Measurements from ENCODE around the gene FBXW10.
"Not testable (repeated sequence)": the region's sequence is repeated elsewhere in the genome, so short reads cannot be mapped to it uniquely, and the experiment has no call there.

FBXW10 gene, protein sequence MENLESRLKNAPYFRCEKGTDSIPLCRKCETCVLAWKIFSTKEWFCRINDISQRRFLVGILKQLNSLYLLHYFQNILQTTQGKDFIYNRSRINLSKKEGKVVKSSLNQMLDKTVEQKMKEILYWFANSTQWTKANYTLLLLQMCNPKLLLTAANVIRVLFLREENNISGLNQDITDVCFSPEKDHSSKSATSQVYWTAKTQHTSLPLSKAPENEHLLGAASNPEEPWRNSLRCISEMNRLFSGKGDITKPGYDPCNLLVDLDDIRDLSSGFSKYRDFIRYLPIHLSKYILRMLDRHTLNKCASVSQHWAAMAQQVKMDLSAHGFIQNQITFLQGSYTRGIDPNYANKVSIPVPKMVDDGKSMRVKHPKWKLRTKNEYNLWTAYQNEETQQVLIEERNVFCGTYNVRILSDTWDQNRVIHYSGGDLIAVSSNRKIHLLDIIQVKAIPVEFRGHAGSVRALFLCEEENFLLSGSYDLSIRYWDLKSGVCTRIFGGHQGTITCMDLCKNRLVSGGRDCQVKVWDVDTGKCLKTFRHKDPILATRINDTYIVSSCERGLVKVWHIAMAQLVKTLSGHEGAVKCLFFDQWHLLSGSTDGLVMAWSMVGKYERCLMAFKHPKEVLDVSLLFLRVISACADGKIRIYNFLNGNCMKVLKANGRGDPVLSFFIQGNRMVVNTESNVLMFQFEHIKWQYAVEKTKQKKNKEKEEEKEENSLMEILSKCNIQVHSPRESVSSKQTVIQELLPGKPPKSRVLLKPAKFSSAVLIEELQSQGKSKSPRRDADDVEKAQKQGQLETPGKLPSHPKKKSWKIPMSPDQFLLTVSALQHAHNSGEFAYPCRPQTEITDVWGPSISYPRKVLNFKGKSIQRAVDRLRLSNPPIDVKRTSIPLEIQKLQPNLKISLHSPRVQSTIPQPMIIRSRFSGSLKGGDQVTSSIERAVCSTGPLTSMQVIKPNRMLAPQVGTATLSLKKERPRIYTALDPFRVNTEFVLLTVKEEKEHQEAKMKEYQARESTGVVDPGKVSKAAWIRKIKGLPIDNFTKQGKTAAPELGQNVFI

GRCh38 chr17:18743699-18744421 is at the start of gene FBXW10:
Gene FBXW10, plus strand, starts transcription at chr17:18744054. Its CDS starts 191 bp downstream, at chr17:18744245.
- in situ Hi-C loops (cut with MboI; ENCODE audit: low sequenced_read_pairs) = not testable (repeated sequence)

DNA sequence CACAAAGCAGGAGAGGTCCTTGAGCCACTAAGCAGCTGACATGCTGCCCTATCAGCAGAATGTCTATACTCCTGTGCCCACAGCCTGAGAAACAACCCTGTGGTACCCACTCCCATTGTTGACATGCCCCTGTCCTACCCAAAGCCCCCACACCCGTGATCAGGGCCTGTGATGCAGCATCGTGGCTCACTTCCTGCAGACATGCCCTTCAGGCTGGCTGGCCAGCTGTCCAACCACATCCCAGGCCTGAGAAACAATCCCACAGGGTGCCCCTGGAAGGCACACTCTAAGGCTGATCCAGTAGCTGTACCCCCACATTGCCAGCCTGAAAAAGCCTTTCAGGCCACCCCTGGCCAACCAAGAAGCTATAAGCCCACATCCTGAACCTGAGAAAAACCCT is 48.7 kb upstream of the FBXW10 start:
- in situ Hi-C loops (cut with MboI; ENCODE audit: low sequenced_read_pairs) = not testable (repeated sequence)

- in situ Hi-C loops (cut with MboI; ENCODE audit: low sequenced_read_pairs) = not testable (repeated sequence)
Measured at GRCh38 chr17:18698473-18699103, 45.3 kb upstream of the FBXW10 start.

GRCh38 chr17:18705955-18706354 is 37.9 kb upstream of the FBXW10 start:
- in situ Hi-C loops (cut with MboI; ENCODE audit: low sequenced_read_pairs) = not testable (repeated sequence)

DNA sequence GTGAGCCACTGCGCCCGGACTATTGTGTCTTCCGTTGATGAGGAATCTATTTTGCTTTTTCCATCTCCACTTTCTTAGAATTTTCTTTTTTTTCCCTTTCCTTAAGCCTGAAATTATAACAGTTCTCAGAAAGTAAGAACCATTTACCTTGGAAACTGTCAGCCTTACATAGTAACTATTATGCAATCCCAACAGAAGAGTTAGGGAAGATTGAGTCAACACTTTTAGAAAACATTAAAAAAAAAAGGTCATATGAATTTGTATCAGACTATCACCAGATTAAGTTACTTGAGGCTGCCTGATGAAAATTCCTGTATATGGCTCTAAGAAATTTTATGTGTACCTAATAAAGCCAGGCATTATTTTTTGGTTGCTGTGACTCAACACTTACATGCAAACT is 35.6 kb upstream of the FBXW10 start:
- in situ Hi-C loops (cut with MboI; ENCODE audit: low sequenced_read_pairs) = not testable (repeated sequence)

- in situ Hi-C loops (cut with MboI; ENCODE audit: low sequenced_read_pairs) = not testable (repeated sequence)
Measured at GRCh38 chr17:18712354-18712999, 31.4 kb upstream of the FBXW10 start.

DNA sequence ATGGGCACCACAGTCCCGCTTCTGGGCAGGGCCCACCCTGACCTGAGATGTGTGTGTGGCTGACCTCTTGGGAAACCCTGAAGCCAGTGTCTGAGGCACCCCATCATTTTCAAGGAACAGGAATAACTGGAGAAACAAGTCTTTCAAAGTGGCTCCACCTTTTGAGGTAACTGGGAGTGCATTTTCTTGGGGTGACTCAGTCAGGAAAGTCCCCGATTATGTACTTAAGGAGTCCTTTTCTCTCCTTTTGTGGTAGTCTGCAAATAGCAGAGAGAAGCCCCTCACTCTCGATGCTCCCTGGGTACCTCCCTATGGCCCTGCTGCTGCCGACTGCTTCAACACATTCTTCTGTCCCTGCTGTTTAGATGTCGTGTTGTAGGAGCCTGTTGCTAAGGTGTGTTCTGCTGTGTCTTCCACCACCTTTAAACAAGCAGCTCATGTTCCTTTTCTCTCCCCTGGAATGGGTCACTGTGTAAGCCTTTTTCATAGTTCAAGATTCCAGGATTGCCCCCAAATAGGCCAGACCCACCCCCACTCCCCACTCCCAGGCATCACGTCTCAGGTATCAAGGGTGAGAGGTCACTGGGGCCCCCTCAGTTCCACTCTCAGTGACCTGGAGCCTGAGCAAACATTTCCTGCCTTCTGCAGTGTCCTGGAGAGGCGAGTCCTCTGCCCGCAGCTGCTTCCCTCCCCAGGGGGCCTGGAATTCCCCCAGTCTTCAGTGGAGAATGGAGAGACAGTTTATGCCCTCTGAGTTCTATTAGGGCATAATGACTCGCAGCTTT is 25.0 kb upstream of the FBXW10 start:
- in situ Hi-C loops (cut with MboI; ENCODE audit: low sequenced_read_pairs) = not testable (repeated sequence)

DNA sequence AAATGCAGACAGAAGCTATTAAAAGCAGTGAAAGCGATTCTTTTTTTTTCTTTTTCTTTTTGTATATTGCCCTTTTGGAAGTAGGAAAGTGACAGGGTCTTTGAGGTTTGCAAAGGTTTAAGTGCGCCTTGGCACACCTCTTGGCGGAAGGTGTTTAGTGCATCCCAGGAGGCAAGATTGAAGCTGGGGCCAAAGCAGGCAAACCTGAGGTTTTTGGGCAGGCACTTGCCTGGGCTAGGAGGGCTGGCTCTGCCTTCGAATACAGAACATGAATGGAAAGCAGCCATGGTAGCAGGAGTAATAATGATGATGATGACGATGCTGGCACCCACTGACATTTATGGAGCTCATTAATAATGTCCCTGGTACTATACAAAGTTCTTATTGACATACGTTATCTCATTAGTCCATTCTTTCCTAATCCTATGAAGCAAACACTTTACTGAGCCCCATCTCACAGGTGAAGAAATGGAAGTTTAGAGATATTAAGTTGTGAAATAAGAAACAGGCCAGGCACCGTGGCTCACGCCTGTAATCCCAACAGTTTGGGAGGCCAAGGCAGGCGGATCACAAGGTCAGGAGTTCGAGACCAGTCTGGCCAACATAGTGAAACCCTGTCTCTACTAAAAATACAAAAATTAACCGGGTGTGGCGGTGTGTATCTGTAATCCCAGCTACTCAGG is 24.3 kb upstream of the FBXW10 start:
- in situ Hi-C loops (cut with MboI; ENCODE audit: low sequenced_read_pairs) = not testable (repeated sequence)

- in situ Hi-C loops (cut with MboI; ENCODE audit: low sequenced_read_pairs) = not testable (repeated sequence)
Measured at GRCh38 chr17:18721775-18722547, 21.9 kb upstream of the FBXW10 start.

DNA sequence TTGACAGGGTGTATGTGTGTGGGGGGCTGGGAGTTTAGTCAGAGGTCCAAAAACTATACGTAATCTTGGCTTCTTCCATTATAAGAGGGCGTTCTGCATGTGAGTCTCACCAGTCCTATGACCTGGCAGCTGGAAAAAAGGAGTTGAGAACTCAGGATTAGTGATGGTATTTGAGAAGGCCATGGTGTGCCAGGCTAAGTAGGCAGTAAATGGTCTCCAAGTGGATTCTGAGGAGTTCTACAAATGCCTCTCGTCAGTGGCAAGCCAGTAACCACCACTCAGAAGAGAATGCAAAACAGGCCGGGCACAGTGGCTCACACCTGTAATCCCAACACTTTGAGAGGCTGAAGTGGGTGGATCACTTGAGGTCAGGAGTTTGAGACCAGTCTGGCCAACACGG is 21.2 kb upstream of the FBXW10 start:
- in situ Hi-C loops (cut with MboI; ENCODE audit: low sequenced_read_pairs) = not testable (repeated sequence)

GRCh38 chr17:18723509-18723908 is 20.3 kb upstream of the FBXW10 start:
- in situ Hi-C loops (cut with MboI; ENCODE audit: low sequenced_read_pairs) = not testable (repeated sequence)

GRCh38 chr17:18732438-18732837 is 11.4 kb upstream of the FBXW10 start:
- in situ Hi-C loops (cut with MboI; ENCODE audit: low sequenced_read_pairs) = not testable (repeated sequence)

- in situ Hi-C loops (cut with MboI; ENCODE audit: low sequenced_read_pairs) = not testable (repeated sequence)
Measured at GRCh38 chr17:18733350-18733749, 10.5 kb upstream of the FBXW10 start.

DNA sequence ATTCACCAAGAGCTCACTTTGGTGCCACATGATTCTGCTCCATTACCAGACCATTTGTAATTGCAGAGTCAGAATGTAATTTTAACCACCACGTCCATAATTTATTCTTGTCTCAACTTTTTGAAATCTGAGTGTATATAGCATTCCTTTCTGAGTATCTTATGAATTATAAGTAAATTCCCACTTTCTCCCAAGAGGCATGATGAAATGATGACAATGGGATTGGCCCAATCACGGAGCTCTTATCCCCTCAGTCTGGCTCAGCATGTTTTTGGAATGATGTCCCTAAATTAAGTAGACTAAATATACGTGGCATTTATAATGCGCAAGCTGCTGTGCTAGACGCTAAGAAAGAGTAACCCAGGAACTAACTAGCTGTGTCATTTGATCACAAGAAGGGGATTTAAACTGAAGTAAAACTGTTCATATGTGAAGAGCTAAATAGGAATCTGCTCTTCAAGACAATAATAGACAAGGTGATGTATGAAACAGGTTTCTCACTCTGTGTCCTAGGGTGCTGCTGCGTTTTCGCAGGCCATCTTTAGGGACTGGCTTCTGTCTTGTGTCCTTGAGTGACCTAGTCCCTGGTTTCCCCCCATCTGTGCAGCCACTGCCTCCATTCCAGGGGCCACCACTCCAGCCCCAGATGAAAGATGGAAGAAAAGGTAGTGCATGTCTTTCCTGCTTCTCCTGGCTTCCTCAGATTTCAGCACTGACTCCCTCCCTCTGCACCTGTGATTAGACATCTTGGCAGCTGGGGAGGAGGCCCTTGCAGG is 4.0 kb upstream of the FBXW10 start:
- in situ Hi-C loops (cut with MboI; ENCODE audit: low sequenced_read_pairs) = not testable (repeated sequence)

DNA sequence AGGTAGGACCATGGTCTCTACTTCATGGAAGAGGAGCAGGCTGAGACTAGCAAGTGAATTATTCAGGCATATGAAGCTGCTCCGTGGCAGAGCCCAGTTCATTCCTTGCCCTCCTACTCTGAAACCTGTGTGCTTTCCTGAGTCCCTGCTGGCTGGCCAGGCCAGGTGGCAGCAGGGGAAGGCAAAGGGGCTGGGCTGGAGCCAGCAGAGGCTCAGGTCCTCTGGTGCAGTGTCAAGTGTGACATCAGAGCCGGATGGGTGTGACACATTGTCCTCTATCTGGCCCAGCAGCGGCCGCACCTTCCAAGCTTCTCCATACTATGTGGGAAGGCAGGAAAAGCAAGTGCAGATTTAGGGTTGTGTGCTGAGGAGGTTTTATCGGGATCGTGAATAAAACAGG is 2.6 kb upstream of the FBXW10 start:
- in situ Hi-C loops (cut with MboI; ENCODE audit: low sequenced_read_pairs) = not testable (repeated sequence)

GRCh38 chr17:18744726-18745125 is 872 bp downstream of the FBXW10 start:
- in situ Hi-C loops (cut with MboI; ENCODE audit: low sequenced_read_pairs) = not testable (repeated sequence)

GRCh38 chr17:18746551-18746950 is 2.7 kb downstream of the FBXW10 start:
- in situ Hi-C loops (cut with MboI; ENCODE audit: low sequenced_read_pairs) = not testable (repeated sequence)
